ENCODE data around the gene TMEM222.

DNA sequence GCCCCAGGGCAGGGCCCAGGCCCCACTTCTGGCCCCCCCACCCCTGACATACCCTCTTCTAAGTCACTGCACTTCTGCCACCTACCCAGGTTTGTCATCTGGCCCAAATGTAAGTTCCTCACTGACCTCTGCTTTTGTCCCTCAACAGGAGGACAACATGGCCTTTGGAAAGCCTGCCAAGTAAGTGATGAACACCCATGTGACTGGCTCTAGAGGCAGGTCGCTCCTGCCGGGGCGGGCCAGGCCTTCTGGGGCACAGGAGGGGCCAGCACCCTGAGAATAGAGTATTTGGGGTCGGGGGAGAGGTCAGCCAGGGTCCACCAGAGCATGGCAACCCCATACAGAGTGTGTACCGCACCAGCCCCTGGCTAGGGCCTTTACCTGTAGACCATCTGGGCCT is 10.0 kb downstream of the TMEM222 start:
- TF ChIP-seq EZH2 (IDR thresholded peaks at IDR 0.05; ENCODE audit: insufficient read depth, poor library complexity, severe bottlenecking) (no peak), EZH2phosphoT487 (IDR thresholded peaks at IDR 0.05; ENCODE audit: insufficient read depth, low read depth) (no peak)
